Caco-2 (cell line): ENCODE data around the gene AP2A2. TPM values are rescaled to one million over a fixed set of nuclear protein-coding genes. Genes with fewer than 3 reads are reported as not detected.

Experiments used
- BruUV-seq: library from RNA; stranded (reverse); fragments of 400-500 nt; replicated peaks from 2 replicates; lab custom pipeline; 2021; lab: Mats Ljungman, UMichigan
- CTCF ChIA-PET: fragments of 300-600 bp; sonication (Branson Sonifier 250); formaldehyde crosslinking; loops from one replicate; lab custom pipeline; 2022; ENCODE audit warnings: antibody characterized with exemption; lab: Charles Lee
- POLR2A ChIA-PET: fragments of 300-600 bp; sonication (Branson Sonifier 250); formaldehyde crosslinking; loops from one replicate; lab custom pipeline; 2022; ENCODE audit warnings: antibody characterized with exemption; lab: Charles Lee
- DNase-seq, 2 experiments: peaks; one replicate each; pipeline versions ENCODE4 v3.0.0 to v3.0.0-alpha.2; 2020 to 2022
- H3K27me3 ChIP-seq: replicated peaks from 2 replicates; pipeline ENCODE4 v1.6.0; 2011; ENCODE audit warnings: low read length; ENCODE audit not compliant: control insufficient read depth, insufficient read depth
- H3K36me3 ChIP-seq: 2 replicates; pipeline ENCODE4 v1.5.1; 2011; ENCODE audit warnings: low read length; ENCODE audit not compliant: control insufficient read depth, insufficient read depth
- H3K4me1 ChIP-seq: fragments of 250-450 bp; sonication (Bioruptor Pico); 2 replicates; pipeline ENCODE4 v1.5.1; 2020; ENCODE audit warnings: mild to moderate bottlenecking
- H3K4me3 ChIP-seq: 2 replicates; pipeline ENCODE4 v1.5.1; 2011; ENCODE audit warnings: low read depth, mild to moderate bottlenecking, control low read depth, low read length
- H3K9me3 ChIP-seq: fragments of 250-450 bp; sonication (Bioruptor Pico); 2 replicates; pipeline ENCODE4 v1.5.1; 2020; ENCODE audit warnings: mild to moderate bottlenecking, moderate library complexity
- H3K27ac Mint-ChIP-seq: one replicate; pipeline ENCODE4 v1.8.0; 2022; ENCODE audit warnings: mixed read lengths; ENCODE audit not compliant: unreplicated experiment
- H3K27me3 Mint-ChIP-seq: one replicate; pipeline ENCODE4 v1.8.0; 2022; ENCODE audit warnings: mixed read lengths; ENCODE audit not compliant: insufficient read depth, unreplicated experiment
- H3K36me3 Mint-ChIP-seq: one replicate; pipeline ENCODE4 v1.8.0; 2022; ENCODE audit warnings: mild to moderate bottlenecking, mixed read lengths; ENCODE audit not compliant: insufficient read depth, unreplicated experiment
- H3K4me1 Mint-ChIP-seq: one replicate; pipeline ENCODE4 v1.8.0; 2022; ENCODE audit warnings: low read depth, mixed read lengths; ENCODE audit not compliant: unreplicated experiment
- H3K4me3 Mint-ChIP-seq: one replicate; pipeline ENCODE4 v1.8.0; 2022; ENCODE audit warnings: mild to moderate bottlenecking, moderate library complexity, mixed read lengths; ENCODE audit not compliant: unreplicated experiment
- H3K9me3 Mint-ChIP-seq: one replicate; pipeline ENCODE4 v1.8.0; 2022; ENCODE audit warnings: mixed read lengths; ENCODE audit not compliant: unreplicated experiment
- intact Hi-C: fragments of 100-400 bp; cut with micrococcal nuclease; formaldehyde crosslinking; loops from one replicate; pipeline ENCODE4 v1.10.0; 2022; ENCODE audit not compliant: unreplicated experiment
- total RNA-seq: library from RNA; stranded (reverse); gene quantifications from 2 replicates; pipeline ENCODE4 v1.2.3, GENCODE V29; 2022
- TF ChIP-seq, protein P1 (sequence below), 2 experiments: fragments of 200-600 bp in 1 of 2; IDR thresholded peaks; 1 replicate in 1 of 2; 2 replicates in 1 of 2; pipeline versions ENCODE4 v1.5.1 to v1.8.0; 2011 to 2022; ENCODE audit warnings: antibody characterized with exemption in 1 of 2, control low read depth in 1 of 2, inconsistent platforms in 1 of 2, low read depth in 1 of 2, low read length in 1 of 2, mild to moderate bottlenecking in 1 of 2, moderate library complexity in 1 of 2; ENCODE audit not compliant: insufficient read depth in 1 of 2, severe bottlenecking in 1 of 2, unreplicated experiment in 1 of 2

Gene AP2A2
- total RNA-seq, 1 experiment from 2014 or later: 130 TPM

DNA sequence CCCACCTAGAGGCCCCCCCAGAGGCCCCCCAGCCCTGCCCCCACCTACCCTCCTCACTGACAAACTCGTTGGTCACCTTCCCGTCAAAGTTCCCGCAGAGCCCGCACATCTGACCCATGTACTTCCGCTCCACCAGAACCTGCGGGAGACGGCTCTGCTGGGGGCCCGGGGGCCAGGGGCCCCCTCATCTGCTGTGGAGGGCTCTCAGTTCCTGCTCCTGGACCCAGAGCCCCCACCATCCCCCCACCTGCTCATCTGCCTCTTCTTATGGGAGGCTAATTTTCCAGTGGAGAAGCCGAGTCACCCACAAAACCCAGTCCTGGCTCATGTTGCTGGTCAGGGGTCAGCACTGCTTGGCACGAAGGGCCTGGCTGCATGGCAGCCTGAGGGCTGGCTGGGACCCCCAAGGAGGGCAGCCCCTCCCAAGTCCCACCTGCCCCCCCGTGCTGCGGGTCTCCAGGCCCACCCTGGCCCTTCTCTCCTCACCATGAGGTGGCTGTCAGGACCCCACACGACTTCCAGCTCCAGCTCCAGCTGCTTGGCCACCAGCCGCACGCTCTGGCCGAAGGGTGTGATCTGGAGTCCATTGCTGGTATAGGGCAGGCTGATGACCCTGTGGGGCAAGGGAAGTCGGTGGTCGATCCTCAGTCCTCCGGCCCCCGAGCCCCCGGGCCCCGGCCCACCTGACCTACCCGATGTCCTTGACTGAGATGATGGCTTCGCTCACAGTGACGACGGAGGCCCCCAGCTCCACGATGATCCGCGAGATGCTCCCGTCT is 105.6 kb downstream of the AP2A2 start:
- H3K9me3 ChIP-seq: no peaks in the 10 kb centered on the region
- ChIA-PET POLR2A (interaction anchor here (0.6 kb wide), 1 partner anchor 180 kb away, joined by 3 read pairs; no protein-coding TSS in a partner anchor), CTCF (no interaction called here)
- Mint-ChIP-seq H3K4me1 (no peaks in the 10 kb centered on the region), H3K36me3 (peaks cover 13% of the 10 kb centered on the region), H3K27ac (no peak overlapping the region), H3K9me3 (no peaks in the 10 kb centered on the region), H3K4me3 (no peak overlapping the region), H3K27me3 (no peaks in the 10 kb centered on the region)
- no peak overlapping the region for H3K4me3 ChIP-seq
- intact Hi-C loops: no loop called here
- no peaks in the 10 kb centered on the region for H3K4me1 ChIP-seq
- DNase-seq: no peak
- no peaks in the 10 kb centered on the region for H3K36me3 ChIP-seq
- H3K27me3 ChIP-seq: no peaks in the 10 kb centered on the region
- TF ChIP-seq, protein P1, sequence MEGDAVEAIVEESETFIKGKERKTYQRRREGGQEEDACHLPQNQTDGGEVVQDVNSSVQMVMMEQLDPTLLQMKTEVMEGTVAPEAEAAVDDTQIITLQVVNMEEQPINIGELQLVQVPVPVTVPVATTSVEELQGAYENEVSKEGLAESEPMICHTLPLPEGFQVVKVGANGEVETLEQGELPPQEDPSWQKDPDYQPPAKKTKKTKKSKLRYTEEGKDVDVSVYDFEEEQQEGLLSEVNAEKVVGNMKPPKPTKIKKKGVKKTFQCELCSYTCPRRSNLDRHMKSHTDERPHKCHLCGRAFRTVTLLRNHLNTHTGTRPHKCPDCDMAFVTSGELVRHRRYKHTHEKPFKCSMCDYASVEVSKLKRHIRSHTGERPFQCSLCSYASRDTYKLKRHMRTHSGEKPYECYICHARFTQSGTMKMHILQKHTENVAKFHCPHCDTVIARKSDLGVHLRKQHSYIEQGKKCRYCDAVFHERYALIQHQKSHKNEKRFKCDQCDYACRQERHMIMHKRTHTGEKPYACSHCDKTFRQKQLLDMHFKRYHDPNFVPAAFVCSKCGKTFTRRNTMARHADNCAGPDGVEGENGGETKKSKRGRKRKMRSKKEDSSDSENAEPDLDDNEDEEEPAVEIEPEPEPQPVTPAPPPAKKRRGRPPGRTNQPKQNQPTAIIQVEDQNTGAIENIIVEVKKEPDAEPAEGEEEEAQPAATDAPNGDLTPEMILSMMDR (IDR thresholded peaks at IDR 0.05; ENCODE audit: insufficient read depth in 1 of 2, low read depth in 1 of 2, low read length in 1 of 2, severe bottlenecking in 1 of 2, unreplicated experiment in 1 of 2): no peak
- BruUV-seq: no TSS peak

DNA sequence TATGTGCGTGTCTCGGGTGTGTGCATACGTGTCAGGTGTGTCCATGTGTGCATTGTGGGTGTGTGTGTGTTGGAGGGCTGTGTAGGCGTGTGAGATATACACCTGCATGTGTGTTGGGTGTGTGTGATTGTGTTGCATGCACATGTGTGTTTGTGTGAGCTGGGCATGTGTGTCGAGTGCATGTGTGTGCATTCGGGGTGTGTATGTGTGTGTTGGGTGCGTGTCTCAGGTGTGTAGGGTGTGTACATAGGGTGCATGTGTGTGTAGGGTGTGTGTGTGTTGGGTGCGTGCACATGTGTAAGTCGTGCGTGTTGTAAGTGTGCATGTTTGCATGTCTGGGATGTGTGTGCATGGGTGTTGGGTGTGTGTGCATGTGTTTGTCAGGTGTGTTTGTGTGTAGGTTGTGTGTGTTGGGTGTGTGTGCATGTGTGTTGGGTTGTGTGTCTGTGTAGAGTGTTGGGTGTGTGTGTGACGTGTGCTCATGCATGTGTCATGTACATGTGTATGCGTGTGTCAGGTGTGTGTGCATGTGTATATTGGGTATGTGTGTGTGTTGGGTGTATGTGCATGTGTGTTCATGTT is 106.7 kb downstream of the AP2A2 start:
- H3K4me3 ChIP-seq: no peak overlapping the region
- H3K9me3 ChIP-seq: no peaks in the 10 kb centered on the region
- Mint-ChIP-seq H3K4me3 (no peak overlapping the region), H3K27ac (no peak overlapping the region), H3K27me3 (no peaks in the 10 kb centered on the region), H3K9me3 (no peaks in the 10 kb centered on the region), H3K36me3 (peaks cover 13% of the 10 kb centered on the region), H3K4me1 (no peaks in the 10 kb centered on the region)
- BruUV-seq: no TSS peak
- ChIA-PET CTCF (no interaction called here), POLR2A (no interaction called here)
- TF ChIP-seq, protein P1 (IDR thresholded peaks at IDR 0.05; ENCODE audit: insufficient read depth in 1 of 2, low read depth in 1 of 2, low read length in 1 of 2, severe bottlenecking in 1 of 2, unreplicated experiment in 1 of 2): no peak
- no peaks in the 10 kb centered on the region for H3K27me3 ChIP-seq
- H3K4me1 ChIP-seq: no peaks in the 10 kb centered on the region
- DNase-seq: no peak
- intact Hi-C loops: no loop called here
- H3K36me3 ChIP-seq: no peaks in the 10 kb centered on the region

DNA sequence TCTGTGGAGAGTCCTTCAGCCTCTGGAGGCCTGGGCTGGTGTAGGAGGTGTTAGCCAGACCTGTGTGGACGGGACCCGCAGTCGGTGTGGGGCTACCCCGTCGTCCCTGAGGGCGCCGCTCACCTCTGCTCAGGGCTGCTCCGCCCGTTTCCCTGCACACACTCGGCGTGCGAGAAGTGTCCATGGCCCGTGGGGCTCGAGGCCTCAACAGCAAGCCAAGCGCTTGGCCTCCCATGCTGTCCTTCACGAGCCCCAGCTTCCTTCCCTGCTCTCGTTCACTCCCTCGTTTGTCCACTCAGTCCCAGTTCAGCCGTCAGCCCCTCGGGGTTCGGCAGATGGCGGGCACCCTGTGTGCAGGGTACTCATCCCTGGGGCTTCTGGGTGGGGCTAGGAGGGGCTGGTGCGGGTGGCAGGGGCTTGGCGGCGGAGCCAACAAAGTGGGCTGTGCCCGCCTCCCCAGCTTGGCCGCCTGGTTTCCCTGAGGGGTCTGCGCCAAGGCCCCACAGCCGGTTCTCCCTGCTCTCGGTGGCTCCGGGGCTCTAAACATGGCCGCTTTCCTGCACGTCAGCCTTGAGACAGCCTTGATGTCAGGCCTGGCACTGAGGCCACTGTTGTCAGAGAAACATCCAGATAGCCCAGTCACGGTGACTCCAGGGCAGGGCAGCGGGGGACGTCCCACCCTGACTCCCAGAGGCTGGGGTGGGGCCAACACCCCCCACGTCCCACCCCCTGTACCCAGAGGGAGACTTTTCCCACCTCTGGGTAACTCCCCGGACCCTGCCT is 107.5 kb downstream of the AP2A2 start:
- TF ChIP-seq, protein P1 (IDR thresholded peaks at IDR 0.05; ENCODE audit: insufficient read depth in 1 of 2, low read depth in 1 of 2, low read length in 1 of 2, severe bottlenecking in 1 of 2, unreplicated experiment in 1 of 2): no peak
- H3K36me3 Mint-ChIP-seq: peaks cover 11% of the 10 kb centered on the region
- intact Hi-C loops: no loop called here
- H3K4me1 Mint-ChIP-seq: no peaks in the 10 kb centered on the region
- BruUV-seq: no TSS peak
- no peaks in the 10 kb centered on the region for H3K9me3 Mint-ChIP-seq
- Histone ChIP-seq H3K27me3 (no peaks in the 10 kb centered on the region), H3K4me1 (no peaks in the 10 kb centered on the region), H3K36me3 (no peaks in the 10 kb centered on the region), H3K4me3 (no peak overlapping the region), H3K9me3 (no peaks in the 10 kb centered on the region)
- CTCF ChIA-PET: no interaction called here
- H3K4me3 Mint-ChIP-seq: no peak overlapping the region
- no peak overlapping the region for H3K27ac Mint-ChIP-seq
- DNase-seq: no peak
- POLR2A ChIA-PET: no interaction called here
- H3K27me3 Mint-ChIP-seq: no peaks in the 10 kb centered on the region
